Activated B cell treated with CpG ODN at 0.5 μM for 24 hours (primary cell): ENCODE data around the gene RAC2. TPM values are rescaled to one million over a fixed set of nuclear protein-coding genes. Genes with fewer than 3 reads are reported as not detected.

Source experiments
- ATAC-seq: fragments of 200-7000 bp; cut with Tn5 transposase; one replicate; pipeline ENCODE4 v1.10.0; 2021; ENCODE audit warnings: low read depth, mild to moderate bottlenecking, moderate library complexity
- CTCF ChIA-PET: fragments of 350-600 bp; sonication (Branson Sonifier 250); formaldehyde crosslinking; loops from one replicate; lab custom pipeline; 2021; ENCODE audit warnings: antibody characterized with exemption; lab: Charles Lee
- POLR2A ChIA-PET: fragments of 350-600 bp; sonication (Branson Sonifier 250); formaldehyde crosslinking; loops from one replicate; lab custom pipeline; 2021; ENCODE audit warnings: antibody characterized with exemption; lab: Charles Lee
- DNase-seq: peaks from one replicate; pipeline ENCODE4 v3.0.0; 2022
- H3K27ac Mint-ChIP-seq: one replicate; pipeline ENCODE4 v1.8.0; 2020; ENCODE audit warnings: mixed read lengths
- H3K27me3 Mint-ChIP-seq: one replicate; pipeline ENCODE4 v1.8.0; 2021; ENCODE audit warnings: mixed read lengths
- H3K36me3 Mint-ChIP-seq: one replicate; pipeline ENCODE4 v1.8.0; 2021; ENCODE audit warnings: low read depth, mixed read lengths
- H3K4me1 Mint-ChIP-seq: one replicate; pipeline ENCODE4 v1.8.0; 2021; ENCODE audit warnings: mixed read lengths
- H3K4me3 Mint-ChIP-seq: one replicate; pipeline ENCODE4 v1.8.0; 2020; ENCODE audit warnings: mild to moderate bottlenecking, mixed read lengths
- H3K9me3 Mint-ChIP-seq: one replicate; pipeline ENCODE4 v1.8.0; 2020; ENCODE audit warnings: mixed read lengths
- intact Hi-C: fragments of 100-400 bp; cut with micrococcal nuclease; formaldehyde crosslinking; loops from one replicate; pipeline ENCODE4 v1.15.1; 2024
- total RNA-seq: library from RNA; stranded (reverse); gene quantifications from 2 replicates; pipeline ENCODE4 v1.2.3, GENCODE V29; 2022
- TF ChIP-seq, protein P1 (sequence below): fragments of 200-600 bp; IDR thresholded peaks from one replicate; pipeline ENCODE4 v1.8.0; 2022; ENCODE audit warnings: antibody characterized with exemption, mild to moderate bottlenecking

Gene RAC2
- total RNA-seq, 1 donor from 2014 or later = 557 TPM

- no peak overlapping the region for H3K27ac Mint-ChIP-seq
- H3K27me3 Mint-ChIP-seq = no peaks in the 10 kb centered on the region
- intact Hi-C loops = no loop called here
- DNase-seq (no peak), ATAC-seq (no peak)
- TF ChIP-seq, protein P1, sequence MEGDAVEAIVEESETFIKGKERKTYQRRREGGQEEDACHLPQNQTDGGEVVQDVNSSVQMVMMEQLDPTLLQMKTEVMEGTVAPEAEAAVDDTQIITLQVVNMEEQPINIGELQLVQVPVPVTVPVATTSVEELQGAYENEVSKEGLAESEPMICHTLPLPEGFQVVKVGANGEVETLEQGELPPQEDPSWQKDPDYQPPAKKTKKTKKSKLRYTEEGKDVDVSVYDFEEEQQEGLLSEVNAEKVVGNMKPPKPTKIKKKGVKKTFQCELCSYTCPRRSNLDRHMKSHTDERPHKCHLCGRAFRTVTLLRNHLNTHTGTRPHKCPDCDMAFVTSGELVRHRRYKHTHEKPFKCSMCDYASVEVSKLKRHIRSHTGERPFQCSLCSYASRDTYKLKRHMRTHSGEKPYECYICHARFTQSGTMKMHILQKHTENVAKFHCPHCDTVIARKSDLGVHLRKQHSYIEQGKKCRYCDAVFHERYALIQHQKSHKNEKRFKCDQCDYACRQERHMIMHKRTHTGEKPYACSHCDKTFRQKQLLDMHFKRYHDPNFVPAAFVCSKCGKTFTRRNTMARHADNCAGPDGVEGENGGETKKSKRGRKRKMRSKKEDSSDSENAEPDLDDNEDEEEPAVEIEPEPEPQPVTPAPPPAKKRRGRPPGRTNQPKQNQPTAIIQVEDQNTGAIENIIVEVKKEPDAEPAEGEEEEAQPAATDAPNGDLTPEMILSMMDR = no peak
- no peak overlapping the region for H3K4me3 Mint-ChIP-seq
- H3K36me3 Mint-ChIP-seq = no peaks in the 10 kb centered on the region
- POLR2A ChIA-PET = interaction anchor here (0.9 to 11.8 kb wide), 3 partner anchors 14 to 25 kb away, joined by 3 to 304 read pairs (median 35); partner anchors contain the start of gene RAC2
- H3K4me1 Mint-ChIP-seq = peaks cover 48% of the 10 kb centered on the region
- CTCF ChIA-PET = interaction anchor here (0.9 to 2.7 kb wide), 5 partner anchors 13 to 50 kb away, joined by 3 to 18 read pairs (median 3); no protein-coding TSS in a partner anchor
- H3K9me3 Mint-ChIP-seq = peaks cover under 1% of the 10 kb centered on the region
Observed at GRCh38 chr22:37215890-37216289, 28.2 kb downstream of the RAC2 start.

GRCh38 chr22:37214731-37215030 lies 29.4 kb downstream of the RAC2 start:
- no peaks in the 10 kb centered on the region for H3K36me3 Mint-ChIP-seq
- no peak overlapping the region for H3K4me3 Mint-ChIP-seq
- no peak overlapping the region for H3K27ac Mint-ChIP-seq
- no peak for ATAC-seq
- TF ChIP-seq, protein P1 = no peak
- DNase-seq = no peak
- H3K4me1 Mint-ChIP-seq = peaks cover 36% of the 10 kb centered on the region
- H3K27me3 Mint-ChIP-seq = no peaks in the 10 kb centered on the region
- ChIA-PET CTCF (no interaction called here), POLR2A (interaction anchor here (5.5 kb wide), 1 partner anchor 15 kb away, joined by 35 read pairs; no protein-coding TSS in a partner anchor)
- H3K9me3 Mint-ChIP-seq = no peaks in the 10 kb centered on the region
- intact Hi-C loops = no loop called here

DNA sequence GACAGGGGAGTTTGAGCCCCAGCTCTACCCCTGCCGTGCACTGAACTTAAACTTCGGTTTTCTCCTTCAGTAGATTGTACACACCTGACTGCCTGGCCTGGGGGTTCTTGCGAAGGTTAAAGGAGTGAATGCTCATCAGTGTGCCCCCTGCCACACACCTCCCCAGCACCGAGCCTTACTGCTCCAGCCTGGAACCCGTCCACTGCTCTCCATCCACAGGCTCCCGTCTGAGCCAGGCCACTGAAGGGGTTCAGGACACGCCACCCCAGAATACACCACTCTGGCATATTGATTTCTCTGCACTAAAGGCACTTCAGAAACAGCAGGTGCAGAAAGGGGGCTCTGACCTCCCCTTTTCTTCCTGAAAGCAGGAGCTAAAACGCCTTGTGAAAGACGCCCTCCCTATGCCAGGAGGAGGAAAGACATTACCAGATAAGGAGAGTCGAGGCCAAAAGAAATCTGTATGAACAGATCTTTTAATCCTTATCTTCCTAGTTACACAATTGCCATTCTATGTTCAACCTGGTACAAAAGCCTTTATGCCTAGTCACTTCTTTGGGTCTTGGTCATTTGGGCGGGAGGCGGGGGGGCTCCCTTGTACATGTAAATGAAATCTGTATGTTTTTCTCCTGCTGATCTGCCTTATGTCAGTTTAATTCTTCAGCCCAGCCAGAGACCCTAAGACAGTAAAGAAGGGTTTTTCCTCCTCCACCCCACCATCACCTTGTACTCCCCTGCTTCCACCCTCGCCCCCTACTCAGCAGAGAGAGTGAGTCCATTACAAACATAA lies 29.9 kb downstream of the RAC2 start:
- CTCF ChIA-PET = no interaction called here
- H3K4me3 Mint-ChIP-seq = no peak overlapping the region

GRCh38 chr22:37213218-37213855 lies 30.7 kb downstream of the RAC2 start:
- ChIA-PET POLR2A (no interaction called here), CTCF (no interaction called here)
- H3K27me3 Mint-ChIP-seq = no peaks in the 10 kb centered on the region
- H3K4me3 Mint-ChIP-seq = no peak overlapping the region
- no peaks in the 10 kb centered on the region for H3K9me3 Mint-ChIP-seq
- H3K4me1 Mint-ChIP-seq = peaks cover 23% of the 10 kb centered on the region
- no peak overlapping the region for H3K27ac Mint-ChIP-seq
- peak; percentile 7 for DNase-seq
- TF ChIP-seq, protein P1 = no peak
- no peaks in the 10 kb centered on the region for H3K36me3 Mint-ChIP-seq
- ATAC-seq = no peak
- intact Hi-C loops = no loop called here

More for the DNA sequence above, 29.9 kb downstream of the RAC2 start:
- H3K27ac Mint-ChIP-seq = no peak overlapping the region
- H3K27me3 Mint-ChIP-seq = no peaks in the 10 kb centered on the region
- peaks cover 31% of the 10 kb centered on the region for H3K4me1 Mint-ChIP-seq
- ATAC-seq = no peak
- POLR2A ChIA-PET = no interaction called here
- H3K9me3 Mint-ChIP-seq = no peaks in the 10 kb centered on the region
- H3K36me3 Mint-ChIP-seq = no peaks in the 10 kb centered on the region
- TF ChIP-seq, protein P1 = no peak
- DNase-seq = peak; percentile 9
- intact Hi-C loops = no loop called here

DNA sequence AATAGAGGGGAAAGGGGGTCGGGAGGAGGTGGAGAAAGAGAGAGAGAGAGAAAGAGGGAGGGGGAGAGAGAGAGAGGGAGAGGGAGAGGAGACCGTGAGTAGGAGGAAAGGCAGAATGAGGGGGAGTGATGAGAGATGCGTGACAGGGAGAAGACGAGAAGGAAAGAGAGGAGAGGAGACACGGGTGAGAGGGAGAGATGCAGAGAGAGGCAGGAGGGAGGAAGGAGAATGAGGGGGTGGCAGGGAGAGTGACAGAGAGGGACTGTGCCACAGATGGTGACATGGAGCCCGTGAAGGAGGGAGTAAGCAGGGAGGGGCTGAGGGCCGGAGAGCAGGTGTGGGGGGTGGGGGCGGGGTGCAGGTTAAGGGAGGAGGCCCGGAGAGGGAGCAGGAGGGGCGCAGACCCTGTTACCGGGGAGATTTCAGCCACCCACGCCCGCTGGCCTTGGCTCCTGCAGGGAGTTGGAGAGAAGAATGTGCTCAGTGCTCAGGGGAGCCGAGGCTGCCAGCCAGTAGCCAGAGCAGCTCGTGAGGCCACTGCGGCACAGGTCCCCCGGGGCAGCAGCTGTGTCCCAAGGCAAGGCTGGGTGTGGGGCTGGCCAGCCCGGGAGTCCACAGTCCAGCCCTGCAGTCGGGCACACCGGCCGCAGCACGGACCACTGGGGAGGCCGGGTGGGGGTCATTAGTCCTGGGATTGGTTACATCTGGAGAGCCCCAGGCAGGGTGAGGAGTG lies 31.7 kb downstream of the RAC2 start, which contains the start of gene SSTR3:
SSTR3 (minus strand) TSS at position 304 of the 733 bp plus-strand sequence. CDS start 4,674 bp downstream, outside the sequence.
- Mint-ChIP-seq H3K9me3 (no peaks in the 10 kb centered on the region), H3K4me3 (no peak within 1 kb of the TSS), H3K27me3 (no peaks in the 10 kb centered on the region), H3K4me1 (peaks cover 14% of the 10 kb centered on the region), H3K36me3 (no peaks in the 10 kb centered on the region), H3K27ac (no peak within 1 kb of the TSS)
- ChIA-PET CTCF (no interaction called here), POLR2A (no interaction called here)
- TF ChIP-seq, protein P1 = no peak
- ATAC-seq = no peak
- intact Hi-C loops = no loop called here
- peak; percentile 7 for DNase-seq
